Astrocyte of the spinal cord (primary cell): ENCODE measurements around the gene SLC6A5.
"Not testable (repeated sequence)": the region's sequence is repeated elsewhere in the genome, so short reads cannot be mapped to it uniquely, and the experiment has no call there.

Experiments used
- DNase-seq: peaks from one replicate; pipeline ENCODE4 v3.0.0; 2011; ENCODE audit warnings: low read depth, low spot score
- H3K4me3 ChIP-seq: 2 replicates; pipeline ENCODE4 v1.5.1; 2011; ENCODE audit warnings: low read depth, mild to moderate bottlenecking, low read length, moderate library complexity
- in situ Hi-C: cut with HindIII; loops from 2 replicates; pipeline ENCODE4 v1.10.0; 2017; ENCODE audit warnings: low sequenced_read_pairs
- TF ChIP-seq, protein P1 (sequence below): IDR thresholded peaks from 2 replicates; pipeline ENCODE4 v1.5.1; 2012; ENCODE audit warnings: low read depth, mild to moderate bottlenecking, low read length, inconsistent platforms

SLC6A5 gene

DNA sequence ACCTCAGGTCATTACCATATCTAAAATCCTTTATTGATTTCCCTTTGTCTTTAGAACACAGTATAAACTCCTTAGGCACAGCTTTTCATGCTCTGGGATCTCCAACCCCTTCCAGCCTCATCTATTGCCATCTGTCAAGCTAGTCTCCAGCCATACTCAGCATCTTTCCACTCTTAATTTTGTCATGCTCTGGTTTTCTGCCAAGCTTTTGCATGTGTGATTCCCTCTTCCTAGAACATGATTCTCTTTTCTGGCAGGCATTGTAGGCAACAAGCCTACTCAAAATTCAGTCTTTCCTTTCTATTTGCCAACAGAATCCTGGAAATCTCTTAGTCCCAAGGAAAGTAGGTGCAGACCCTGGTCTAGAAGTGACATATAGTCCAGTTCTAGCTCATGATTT, 35.5 kb upstream of the SLC6A5 start:
- no peak for DNase-seq
- in situ Hi-C loops = no loop called here
- TF ChIP-seq, protein P1, sequence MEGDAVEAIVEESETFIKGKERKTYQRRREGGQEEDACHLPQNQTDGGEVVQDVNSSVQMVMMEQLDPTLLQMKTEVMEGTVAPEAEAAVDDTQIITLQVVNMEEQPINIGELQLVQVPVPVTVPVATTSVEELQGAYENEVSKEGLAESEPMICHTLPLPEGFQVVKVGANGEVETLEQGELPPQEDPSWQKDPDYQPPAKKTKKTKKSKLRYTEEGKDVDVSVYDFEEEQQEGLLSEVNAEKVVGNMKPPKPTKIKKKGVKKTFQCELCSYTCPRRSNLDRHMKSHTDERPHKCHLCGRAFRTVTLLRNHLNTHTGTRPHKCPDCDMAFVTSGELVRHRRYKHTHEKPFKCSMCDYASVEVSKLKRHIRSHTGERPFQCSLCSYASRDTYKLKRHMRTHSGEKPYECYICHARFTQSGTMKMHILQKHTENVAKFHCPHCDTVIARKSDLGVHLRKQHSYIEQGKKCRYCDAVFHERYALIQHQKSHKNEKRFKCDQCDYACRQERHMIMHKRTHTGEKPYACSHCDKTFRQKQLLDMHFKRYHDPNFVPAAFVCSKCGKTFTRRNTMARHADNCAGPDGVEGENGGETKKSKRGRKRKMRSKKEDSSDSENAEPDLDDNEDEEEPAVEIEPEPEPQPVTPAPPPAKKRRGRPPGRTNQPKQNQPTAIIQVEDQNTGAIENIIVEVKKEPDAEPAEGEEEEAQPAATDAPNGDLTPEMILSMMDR = no peak
- H3K4me3 ChIP-seq = no peak overlapping the region

DNA sequence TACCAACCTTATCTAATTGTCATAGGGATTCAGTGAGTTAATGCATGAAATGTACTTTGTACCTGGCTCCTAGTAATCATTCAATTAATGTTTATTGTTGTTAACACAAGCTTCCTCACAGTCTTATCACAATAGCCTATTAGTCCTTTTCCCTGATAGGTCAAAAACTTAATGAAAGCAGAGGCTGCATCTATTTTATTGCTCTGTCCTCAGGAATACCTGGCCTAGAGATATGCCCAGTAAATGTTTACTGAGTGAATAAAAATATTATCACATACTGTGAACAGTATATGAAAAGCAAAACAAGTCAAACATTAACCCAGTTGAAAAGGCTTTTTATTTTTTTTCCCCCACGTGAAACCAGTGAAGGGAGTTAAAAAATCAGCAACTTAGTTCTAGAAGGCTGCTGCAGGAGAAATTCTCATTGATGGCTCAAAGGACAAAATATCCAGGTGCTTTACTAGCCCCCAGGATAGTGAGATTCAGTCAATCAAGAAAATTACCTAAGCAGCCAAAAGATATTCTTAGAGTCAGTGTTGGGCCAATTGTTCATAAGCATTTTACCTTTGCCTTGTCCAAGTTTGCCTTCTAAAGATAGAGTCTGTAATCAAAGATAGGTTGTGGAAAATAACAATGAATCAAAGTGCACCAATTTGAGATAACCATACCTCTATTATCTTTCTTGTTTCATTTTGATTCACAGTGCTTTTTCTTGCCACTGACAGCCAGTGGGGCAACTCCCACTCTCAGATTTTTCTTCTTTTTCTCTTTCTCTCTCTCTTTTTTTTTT, 34.4 kb upstream of the SLC6A5 start:
- TF ChIP-seq, protein P1 = no peak
- H3K4me3 ChIP-seq = no peak overlapping the region
- DNase-seq = no peak
- in situ Hi-C loops = no loop called here

DNA sequence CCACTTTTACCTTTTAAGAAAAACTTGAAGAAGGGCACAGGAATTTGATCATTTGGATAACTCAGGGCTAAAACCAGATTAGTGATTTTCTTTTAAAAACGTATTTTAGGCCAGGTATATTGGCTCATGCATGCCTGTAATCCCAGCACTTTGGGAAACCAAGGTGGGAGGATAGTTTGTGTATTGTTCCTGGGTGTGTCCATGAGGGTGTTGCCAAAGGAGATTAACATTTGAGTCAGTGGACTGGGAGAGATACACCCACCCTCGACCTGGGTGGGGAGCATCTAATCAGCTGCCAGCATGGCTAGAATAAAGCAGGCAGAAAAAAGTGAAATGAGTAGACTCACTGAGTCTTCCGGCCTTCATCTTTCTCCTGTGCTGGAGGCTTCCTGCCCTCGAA, 33.3 kb upstream of the SLC6A5 start:
- in situ Hi-C loops, H3K4me3 ChIP-seq: not testable (repeated sequence)

DNA sequence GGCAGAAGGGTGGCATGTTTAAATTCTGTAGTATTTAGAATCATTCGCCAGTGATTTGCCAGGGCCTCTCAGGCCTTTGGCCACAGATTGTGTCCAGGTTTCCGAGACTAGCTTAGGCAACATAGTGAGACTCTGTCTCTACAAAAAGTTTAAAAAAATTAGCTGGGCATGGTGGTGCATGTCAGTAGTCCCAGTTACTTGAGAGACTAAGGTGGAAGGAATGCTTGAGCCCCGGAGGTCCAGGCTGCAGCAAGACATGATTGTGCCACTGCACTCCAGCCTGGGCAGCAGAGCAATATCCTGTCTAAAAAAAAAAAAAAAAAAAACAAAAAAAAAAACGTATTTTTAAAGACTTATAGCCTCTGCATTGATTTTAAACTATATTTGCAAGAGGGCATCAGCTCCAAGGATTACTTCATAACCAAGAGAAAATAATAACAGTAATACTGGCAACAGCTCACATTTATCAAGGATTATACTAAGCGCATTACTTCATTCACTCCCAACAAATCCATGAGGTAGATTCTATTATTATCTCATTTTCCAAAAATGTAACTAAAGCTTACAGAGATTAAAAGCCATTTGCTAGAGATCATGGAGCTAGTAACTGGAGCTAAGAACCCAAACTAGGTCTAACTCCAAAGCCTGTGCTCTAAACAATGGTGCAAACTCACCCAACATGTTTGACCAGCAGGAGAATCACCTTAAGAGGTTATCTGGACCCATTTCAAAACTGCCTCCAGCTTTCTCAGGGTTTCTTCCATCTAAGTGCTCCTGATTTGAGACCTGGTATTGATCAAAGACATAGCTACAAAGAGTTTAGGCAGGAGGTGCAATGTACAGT, 32.6 kb upstream of the SLC6A5 start:
- in situ Hi-C loops = no loop called here
- no peak for DNase-seq

More for the DNA sequence above, 33.3 kb upstream of the SLC6A5 start:
- DNase-seq = not testable (repeated sequence)

DNA sequence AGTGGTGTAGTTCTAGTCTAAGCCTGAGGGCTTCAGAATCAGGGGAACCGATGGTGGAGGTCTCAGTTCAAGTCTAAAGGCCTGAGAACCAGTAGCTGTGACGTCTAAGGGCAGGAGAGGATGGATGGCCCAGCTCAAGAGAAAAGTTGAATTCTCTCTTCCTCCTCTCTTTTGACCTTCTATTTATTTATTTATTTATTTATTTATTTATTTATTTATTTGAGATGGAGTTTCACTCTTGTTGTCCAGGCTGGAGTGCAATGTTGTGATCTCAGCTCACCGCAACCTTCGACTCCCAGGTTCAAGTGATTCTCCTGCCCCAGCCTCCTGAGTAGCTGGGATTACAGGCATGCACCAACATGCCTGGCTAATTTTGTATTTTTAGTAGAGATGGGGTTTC, 19.7 kb upstream of the SLC6A5 start:
- DNase-seq, H3K4me3 ChIP-seq, in situ Hi-C loops: not testable (repeated sequence)

More for the DNA sequence above, 32.6 kb upstream of the SLC6A5 start:
- TF ChIP-seq, protein P1 = no peak
- H3K4me3 ChIP-seq = no peak overlapping the region

DNA sequence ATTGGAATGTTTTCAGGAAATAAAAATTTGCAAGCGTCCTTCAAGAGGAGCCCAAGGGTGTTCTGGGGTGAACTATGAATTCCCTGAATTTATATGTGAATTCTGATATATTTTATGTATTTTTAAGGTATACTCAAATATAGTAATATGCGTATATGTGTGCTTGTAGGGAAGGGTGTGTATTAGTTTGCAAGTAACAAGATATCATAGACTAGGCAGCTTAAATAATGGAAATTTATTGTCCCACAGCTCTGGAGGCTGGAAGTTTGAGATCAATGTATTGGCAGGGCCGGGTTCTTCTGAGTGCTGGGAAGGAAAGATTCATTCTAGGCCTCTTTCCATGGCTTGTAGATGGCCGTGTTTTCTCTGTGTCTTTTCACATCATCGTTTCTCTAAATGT, 16.2 kb upstream of the SLC6A5 start:
- in situ Hi-C loops = no loop called here
- no peak overlapping the region for H3K4me3 ChIP-seq
- no peak for DNase-seq
- TF ChIP-seq, protein P1 = no peak

DNA sequence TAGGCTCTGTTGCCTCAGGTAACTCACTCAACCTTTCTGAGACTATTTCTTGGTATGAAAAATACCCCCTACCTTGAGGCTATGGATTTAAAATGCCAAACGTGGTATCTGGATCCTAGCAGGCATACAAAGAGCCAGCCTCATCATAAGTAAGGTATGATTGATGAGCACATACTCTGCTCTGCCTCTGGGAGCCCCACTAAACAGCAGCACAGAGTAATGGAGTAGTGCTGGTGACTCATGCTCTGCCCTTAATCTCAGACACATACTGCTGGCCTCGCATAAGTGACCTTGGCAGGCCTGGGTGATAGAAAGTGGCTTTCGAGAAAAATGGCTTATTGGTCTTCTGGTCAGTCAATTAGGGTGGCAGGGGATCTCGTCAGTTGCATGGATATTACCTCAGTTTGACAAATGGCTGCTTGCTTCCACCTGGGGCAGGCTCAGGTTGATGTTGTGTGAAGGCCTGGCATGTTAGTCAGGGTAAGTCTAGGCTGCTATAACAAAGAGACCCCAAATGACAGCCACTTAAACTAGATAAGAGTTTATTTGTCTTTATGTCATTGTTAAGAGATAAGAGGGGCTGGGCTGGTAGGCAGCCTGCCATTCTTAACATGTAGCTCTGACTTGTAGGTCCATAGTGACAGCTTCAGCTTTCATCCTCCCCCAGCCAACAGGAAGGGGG, 15.2 kb upstream of the SLC6A5 start:
- TF ChIP-seq, protein P1 = no peak
- DNase-seq = no peak
- H3K4me3 ChIP-seq = no peak overlapping the region
- in situ Hi-C loops = no loop called here
